Thyroid gland (tissue), 4 donors: Measurements from ENCODE around the gene PIK3C2B. TPM values are rescaled to one million over a fixed set of nuclear protein-coding genes. Genes with fewer than 3 reads are reported as not detected.

Source experiments
- DNase-seq, 2 donors: peaks; one replicate each; pipeline ENCODE4 v3.0.0-alpha.2; 2019
- H3K27ac ChIP-seq, 3 donors: fragments of 200-600 bp; sonication (generic); 1 replicate in 2 of 3; 2 replicates in 1 of 3; pipeline ENCODE4 v1.5.1; 2016 to 2019; ENCODE audit warnings: mild to moderate bottlenecking in 1 of 3, moderate library complexity in 1 of 3
- H3K27me3 ChIP-seq: fragments of 200-600 bp; sonication (generic); one replicate; pipeline ENCODE4 v1.5.1; 2019
- H3K36me3 ChIP-seq, 2 donors: fragments of 200-600 bp; sonication (generic); one replicate each; pipeline ENCODE4 v1.5.1; 2016 to 2019
- H3K4me1 ChIP-seq, 2 donors: fragments of 200-600 bp; sonication (generic); one replicate each; pipeline ENCODE4 v1.5.1; 2017 to 2019
- H3K4me3 ChIP-seq, 3 donors: fragments of 200-600 bp; sonication (generic); replicated peaks in 1 of 3; 1 replicate in 2 of 3; 2 replicates in 1 of 3; pipeline ENCODE4 v1.5.1; 2016; ENCODE audit warnings: mild to moderate bottlenecking in 1 of 3
- H3K9me3 ChIP-seq: fragments of 200-600 bp; sonication (generic); one replicate; pipeline ENCODE4 v1.5.1; 2017
- POLR2A ChIP-seq, 2 donors: fragments of 450-650 bp; IDR thresholded peaks; one replicate each; pipeline ENCODE4 v1.6.1; 2017; ENCODE audit warnings: antibody characterized with exemption in 2 of 2, mild to moderate bottlenecking in 2 of 2, moderate library complexity in 1 of 2
- WGBS, 2 donors: methylation state at CpG; one replicate each; pipeline ENCODE4 v1.1.5; 2017; 5-methylcytosine and 5-hydroxymethylcytosine counted together
- intact Hi-C: fragments of 100-400 bp; cut with DNase I; formaldehyde crosslinking; loops from one replicate; pipeline ENCODE4 v1.15.1; 2023
- total RNA-seq, 4 donors: library from RNA; depleted of rRNA; stranded (reverse); fragments of >200 nt; gene quantifications; one replicate each; pipeline ENCODE4 v1.2.3, GENCODE V29; 2016
- TF ChIP-seq, protein P1 (sequence below), 6 experiments: fragments of 200-600 bp in 3 of 6; fragments of 450-650 bp in 3 of 6; sonication (generic) in 3 of 6; IDR thresholded peaks; one replicate each; pipeline ENCODE4 v1.5.1; 2016 to 2019; ENCODE audit warnings: antibody characterized with exemption in 6 of 6, mild to moderate bottlenecking in 2 of 6, inconsistent platforms in 1 of 6, moderate library complexity in 1 of 6

The PIK3C2B gene
- total RNA-seq, 4 donors from 2014 or later, result 19.9 to 36.9 (median 27.2) TPM

DNA sequence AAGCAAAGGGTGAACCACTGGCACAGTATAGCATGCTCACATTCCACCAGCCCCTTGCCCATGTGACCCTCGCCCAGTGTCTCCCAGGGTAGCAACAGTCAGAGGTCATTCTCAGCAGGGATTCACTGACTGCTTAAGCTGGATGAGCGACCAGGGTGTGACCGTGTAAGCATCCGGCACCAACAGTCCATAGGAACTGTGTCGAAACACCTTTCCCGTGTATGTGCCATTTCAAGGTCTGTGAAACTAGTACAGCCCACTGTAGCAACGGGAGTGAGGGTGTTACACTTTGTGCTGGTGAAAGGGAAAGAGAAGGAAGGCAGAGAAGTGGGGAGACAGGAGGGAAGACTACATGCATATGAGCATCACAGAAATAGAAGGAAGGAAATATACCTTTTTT, 10.8 kb downstream of the PIK3C2B start:
- Histone ChIP-seq H3K9me3 (no peaks in the 10 kb centered on the region), H3K4me1 (peaks cover 54 to 69% of the 10 kb centered on the region in 2 donors), H3K27ac (peak overlapping the region in 2 of 3 donors; percentile 8 to 28), H3K4me3 (no peak overlapping the region), H3K27me3 (no peaks in the 10 kb centered on the region), H3K36me3 (no peaks in the 10 kb centered on the region)
- intact Hi-C loops, result no loop called here
- TF ChIP-seq, protein P1, sequence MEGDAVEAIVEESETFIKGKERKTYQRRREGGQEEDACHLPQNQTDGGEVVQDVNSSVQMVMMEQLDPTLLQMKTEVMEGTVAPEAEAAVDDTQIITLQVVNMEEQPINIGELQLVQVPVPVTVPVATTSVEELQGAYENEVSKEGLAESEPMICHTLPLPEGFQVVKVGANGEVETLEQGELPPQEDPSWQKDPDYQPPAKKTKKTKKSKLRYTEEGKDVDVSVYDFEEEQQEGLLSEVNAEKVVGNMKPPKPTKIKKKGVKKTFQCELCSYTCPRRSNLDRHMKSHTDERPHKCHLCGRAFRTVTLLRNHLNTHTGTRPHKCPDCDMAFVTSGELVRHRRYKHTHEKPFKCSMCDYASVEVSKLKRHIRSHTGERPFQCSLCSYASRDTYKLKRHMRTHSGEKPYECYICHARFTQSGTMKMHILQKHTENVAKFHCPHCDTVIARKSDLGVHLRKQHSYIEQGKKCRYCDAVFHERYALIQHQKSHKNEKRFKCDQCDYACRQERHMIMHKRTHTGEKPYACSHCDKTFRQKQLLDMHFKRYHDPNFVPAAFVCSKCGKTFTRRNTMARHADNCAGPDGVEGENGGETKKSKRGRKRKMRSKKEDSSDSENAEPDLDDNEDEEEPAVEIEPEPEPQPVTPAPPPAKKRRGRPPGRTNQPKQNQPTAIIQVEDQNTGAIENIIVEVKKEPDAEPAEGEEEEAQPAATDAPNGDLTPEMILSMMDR (IDR thresholded peaks at IDR 0.05), result no peak
- no peak for TF ChIP-seq POLR2A (IDR thresholded peaks at IDR 0.05)
- 70 to 74% methylated on average over 7 of the region's 7 CpGs for WGBS, 2 donors
- no peak for DNase-seq

DNA sequence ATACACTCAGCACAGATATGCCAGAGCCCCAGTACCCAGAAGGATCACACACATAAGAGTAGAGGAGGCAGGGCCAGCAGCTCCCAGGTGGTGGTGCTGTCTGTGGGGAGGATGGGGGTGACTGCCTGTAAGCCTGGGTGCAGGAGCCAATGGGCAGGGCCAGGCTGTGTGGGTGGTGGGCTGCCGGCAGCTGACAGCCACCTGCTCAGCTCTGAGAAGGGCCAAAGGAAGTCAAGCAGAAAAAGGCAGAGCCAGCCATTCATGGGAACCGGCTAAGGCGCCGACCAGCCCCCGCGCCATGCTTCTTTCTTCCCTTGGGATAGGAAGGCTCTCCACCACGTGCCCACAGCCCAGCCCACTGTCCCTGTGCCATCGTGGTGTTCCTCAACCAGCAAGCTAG, 14.1 kb downstream of the PIK3C2B start:
- Histone ChIP-seq H3K27me3 (no peaks in the 10 kb centered on the region), H3K4me1 (peaks cover 82 to 94% of the 10 kb centered on the region in 2 donors), H3K4me3 (no peak overlapping the region), H3K27ac (peak overlapping the region; percentile 91 to 96 (median 94)), H3K36me3 (no peaks in the 10 kb centered on the region), H3K9me3 (no peaks in the 10 kb centered on the region)
- WGBS, 2 donors, result 40 to 54% methylated on average over 5 to 8 of the region's 8 CpGs
- no peak for TF ChIP-seq POLR2A (IDR thresholded peaks at IDR 0.05)
- DNase-seq, result peak; percentile 62 to 68
- intact Hi-C loops, result no loop called here

DNA sequence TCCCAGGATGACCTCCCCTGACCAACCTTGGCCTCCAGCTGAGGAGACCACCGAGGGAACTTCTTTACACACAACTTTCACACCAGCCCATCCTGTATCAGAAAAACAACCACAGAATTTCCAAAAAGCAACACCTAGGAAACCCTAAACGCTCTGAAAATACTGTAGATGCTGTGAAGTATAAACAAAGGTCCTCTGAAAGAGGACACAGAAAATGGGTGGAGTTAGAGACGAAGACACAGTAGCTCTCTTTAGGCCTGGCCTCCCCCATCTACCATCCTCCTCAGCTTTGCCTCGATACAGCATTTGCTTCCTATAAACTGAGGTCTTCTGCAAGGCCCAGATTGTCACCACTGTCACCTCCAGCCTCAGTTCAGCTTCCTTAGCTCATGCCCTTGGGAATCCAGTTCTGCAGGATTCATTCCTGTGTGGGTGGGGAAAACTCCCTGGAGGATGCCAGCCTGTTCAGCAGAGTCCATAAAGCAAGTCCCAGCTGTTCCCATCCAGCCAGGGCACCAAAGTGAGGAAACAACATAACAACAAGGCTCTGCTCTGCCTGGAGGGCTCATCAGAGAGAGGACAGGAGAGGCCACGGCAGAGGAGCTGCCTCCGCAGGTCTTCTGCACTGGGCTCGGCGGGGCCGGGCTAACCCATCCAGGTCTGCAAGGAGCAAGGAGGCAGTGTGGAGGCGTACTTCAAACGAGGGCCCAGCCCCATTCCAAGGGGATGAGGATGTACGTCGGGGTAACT, 15.0 kb downstream of the PIK3C2B start:
- intact Hi-C loops, result no loop called here
- 83 to 88% methylated on average over 13 of the region's 13 CpGs for WGBS, 2 donors

DNA sequence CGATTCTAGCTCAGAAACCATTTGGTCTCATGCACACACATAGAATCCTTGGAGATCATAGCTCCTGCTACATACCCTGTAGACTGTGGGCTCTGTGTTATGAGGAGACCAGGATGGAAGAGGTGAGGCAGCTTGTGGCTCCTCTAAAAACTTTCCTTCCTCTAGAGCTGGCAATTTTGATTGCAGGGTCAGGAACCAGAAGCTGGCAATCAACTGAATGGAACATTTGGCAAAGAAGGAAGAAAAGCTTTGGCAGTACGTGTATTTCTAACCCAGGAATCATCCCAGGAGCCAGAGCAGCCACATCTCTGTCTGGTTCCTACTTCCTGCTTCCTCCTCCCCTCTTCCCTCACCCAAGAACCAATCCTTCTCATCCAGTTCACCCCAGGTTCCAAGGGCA, 15.7 kb downstream of the PIK3C2B start:
- Histone ChIP-seq H3K9me3 (no peaks in the 10 kb centered on the region), H3K27me3 (no peaks in the 10 kb centered on the region), H3K4me1 (peaks cover 71 to 87% of the 10 kb centered on the region in 2 donors), H3K36me3 (no peaks in the 10 kb centered on the region), H3K27ac (peak overlapping the region; percentile 68 to 94 (median 91)), H3K4me3 (no peak overlapping the region)
- 46 to 55% methylated on average over 2 of the region's 2 CpGs for WGBS, 2 donors
- intact Hi-C loops, result no loop called here
- DNase-seq, result no peak
- no peak for TF ChIP-seq POLR2A (IDR thresholded peaks at IDR 0.05)
- TF ChIP-seq, protein P1 (IDR thresholded peaks at IDR 0.05), result no peak

More for the DNA sequence above, 15.0 kb downstream of the PIK3C2B start:
- Histone ChIP-seq H3K27me3 (no peaks in the 10 kb centered on the region), H3K4me3 (no peak overlapping the region), H3K36me3 (no peaks in the 10 kb centered on the region), H3K4me1 (peaks cover 75 to 85% of the 10 kb centered on the region in 2 donors), H3K9me3 (no peaks in the 10 kb centered on the region), H3K27ac (peak overlapping the region; percentile 91 to 96 (median 94))
- TF ChIP-seq, protein P1 (IDR thresholded peaks at IDR 0.05), result no peak
- no peak for TF ChIP-seq POLR2A (IDR thresholded peaks at IDR 0.05)
- peak; percentile 55 for DNase-seq

DNA sequence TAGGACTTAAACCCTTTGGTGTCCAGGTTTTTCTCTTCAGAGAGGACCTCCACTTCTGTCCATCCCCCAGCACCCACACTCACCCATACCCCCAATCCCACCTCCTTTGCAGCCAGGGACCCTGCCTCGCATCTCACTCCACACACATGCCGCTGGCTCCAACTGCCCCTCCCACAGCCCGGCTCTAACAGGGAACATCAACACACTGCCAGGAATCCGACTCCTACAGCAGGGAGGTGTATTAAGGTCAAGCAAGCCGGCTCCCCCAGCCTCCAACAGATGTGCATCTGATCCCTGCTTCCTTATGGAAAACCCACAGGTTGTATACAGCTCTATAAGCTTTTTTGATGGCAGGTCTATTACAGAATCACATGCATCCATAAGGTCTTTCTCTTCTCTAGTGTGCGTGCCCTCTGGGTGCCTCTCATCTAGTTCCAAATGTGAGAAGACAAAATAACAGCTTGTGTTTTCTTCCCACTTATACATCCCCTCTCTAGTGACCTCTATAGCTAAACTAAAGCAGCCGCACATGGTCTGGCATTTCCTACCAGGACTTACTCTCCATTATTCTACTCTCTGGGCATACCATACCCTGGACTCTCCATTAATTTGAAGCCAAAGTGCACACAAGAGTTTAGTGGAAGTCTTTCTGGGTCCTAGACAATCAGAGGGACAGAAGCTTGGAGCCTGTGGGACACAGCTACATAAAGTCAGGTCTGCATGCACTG, 16.3 kb downstream of the PIK3C2B start:
- Histone ChIP-seq H3K9me3 (no peaks in the 10 kb centered on the region), H3K4me1 (peaks cover 71 to 87% of the 10 kb centered on the region in 2 donors), H3K27ac (peak overlapping the region in 2 of 3 donors; percentile 68 to 91), H3K4me3 (no peak overlapping the region), H3K27me3 (no peaks in the 10 kb centered on the region), H3K36me3 (no peaks in the 10 kb centered on the region)
- 80 to 87% methylated on average over 7 of the region's 7 CpGs for WGBS, 2 donors
- TF ChIP-seq, protein P1 (IDR thresholded peaks at IDR 0.05), result no peak
- no peak for TF ChIP-seq POLR2A (IDR thresholded peaks at IDR 0.05)
- intact Hi-C loops, result no loop called here
- no peak for DNase-seq
